ENCODE data around the gene RTRAF.

DNA sequence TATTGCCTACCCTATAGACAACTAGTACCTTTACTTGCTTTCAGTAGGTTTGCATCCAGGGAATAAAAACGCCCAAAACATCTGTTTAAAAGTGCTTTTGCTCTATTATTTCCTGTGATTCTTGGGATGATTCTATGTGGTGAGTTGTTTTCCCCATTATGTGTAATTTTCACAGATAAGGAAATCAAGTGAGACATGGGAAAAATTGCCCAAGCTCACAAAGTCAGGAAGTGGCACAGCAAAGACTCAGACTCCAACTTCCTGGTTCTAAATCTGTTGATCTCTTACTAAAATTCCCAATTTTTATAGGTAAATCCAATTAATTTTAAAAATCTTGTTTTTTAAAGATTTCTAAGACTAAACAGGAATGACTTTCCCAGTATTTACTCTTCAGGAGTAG lies 40.5 kb downstream of the RTRAF start:
- no peak for TF ChIP-seq POLR2A (IDR thresholded peaks at IDR 0.05)
- TF ChIP-seq, protein P1, sequence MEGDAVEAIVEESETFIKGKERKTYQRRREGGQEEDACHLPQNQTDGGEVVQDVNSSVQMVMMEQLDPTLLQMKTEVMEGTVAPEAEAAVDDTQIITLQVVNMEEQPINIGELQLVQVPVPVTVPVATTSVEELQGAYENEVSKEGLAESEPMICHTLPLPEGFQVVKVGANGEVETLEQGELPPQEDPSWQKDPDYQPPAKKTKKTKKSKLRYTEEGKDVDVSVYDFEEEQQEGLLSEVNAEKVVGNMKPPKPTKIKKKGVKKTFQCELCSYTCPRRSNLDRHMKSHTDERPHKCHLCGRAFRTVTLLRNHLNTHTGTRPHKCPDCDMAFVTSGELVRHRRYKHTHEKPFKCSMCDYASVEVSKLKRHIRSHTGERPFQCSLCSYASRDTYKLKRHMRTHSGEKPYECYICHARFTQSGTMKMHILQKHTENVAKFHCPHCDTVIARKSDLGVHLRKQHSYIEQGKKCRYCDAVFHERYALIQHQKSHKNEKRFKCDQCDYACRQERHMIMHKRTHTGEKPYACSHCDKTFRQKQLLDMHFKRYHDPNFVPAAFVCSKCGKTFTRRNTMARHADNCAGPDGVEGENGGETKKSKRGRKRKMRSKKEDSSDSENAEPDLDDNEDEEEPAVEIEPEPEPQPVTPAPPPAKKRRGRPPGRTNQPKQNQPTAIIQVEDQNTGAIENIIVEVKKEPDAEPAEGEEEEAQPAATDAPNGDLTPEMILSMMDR (IDR thresholded peaks at IDR 0.05) = no peak

Data from esophagus squamous epithelium (tissue), 4 donors.